ENCODE data around the gene MRPL47.
"Not testable (repeated sequence)": the region's sequence is repeated elsewhere in the genome, so short reads cannot be mapped to it uniquely, and the experiment has no call there.

The MRPL47 gene

GRCh38 chr3:179604321-179605078, at the start of gene MRPL47, which contains the start of gene NDUFB5:
TSS of gene MRPL47 (minus strand) at chr3:179604638. CDS start at chr3:179604624, 14 bp downstream.
TSS of gene NDUFB5 (plus strand) at chr3:179604794. CDS start at chr3:179604816, 22 bp downstream.
- DNase-seq (ENCODE audit: low spot score): peak; percentile 97

GRCh38 chr3:179653096-179653797, 48.8 kb upstream of the MRPL47 start:
- peak; percentile 77 for DNase-seq (ENCODE audit: low spot score)

- peak; percentile 88 for DNase-seq (ENCODE audit: low spot score)
Observed at GRCh38 chr3:179652447-179653095, 48.1 kb upstream of the MRPL47 start, which contains the start of gene USP13. TSS of gene USP13 (plus strand) at chr3:179653040. CDS start at chr3:179653226, 186 bp downstream.

- no peak for DNase-seq (ENCODE audit: low spot score)
Observed at GRCh38 chr3:179651687-179652446, 47.4 kb upstream of the MRPL47 start.

GRCh38 chr3:179646177-179646576, 41.7 kb upstream of the MRPL47 start:
- no peak for DNase-seq (ENCODE audit: low spot score)

- not testable (repeated sequence) for DNase-seq (ENCODE audit: low spot score)
Observed at GRCh38 chr3:179643837-179644236, 39.4 kb upstream of the MRPL47 start.

GRCh38 chr3:179642871-179643270, 38.4 kb upstream of the MRPL47 start:
- no peak for DNase-seq (ENCODE audit: low spot score)

- no peak for DNase-seq (ENCODE audit: low spot score)
Observed at GRCh38 chr3:179640469-179640868, 36.0 kb upstream of the MRPL47 start.

- DNase-seq (ENCODE audit: low spot score): no peak
Observed at GRCh38 chr3:179630753-179631451, 26.5 kb upstream of the MRPL47 start.

GRCh38 chr3:179624451-179624850, 20.0 kb upstream of the MRPL47 start:
- DNase-seq (ENCODE audit: low spot score): no peak

- DNase-seq (ENCODE audit: low spot score): no peak
Observed at GRCh38 chr3:179622023-179622422, 17.6 kb upstream of the MRPL47 start.

GRCh38 chr3:179615458-179616173, 11.2 kb upstream of the MRPL47 start:
- DNase-seq (ENCODE audit: low spot score): no peak

GRCh38 chr3:179613807-179614206, 9.4 kb upstream of the MRPL47 start:
- no peak for DNase-seq (ENCODE audit: low spot score)

- no peak for DNase-seq (ENCODE audit: low spot score)
Observed at GRCh38 chr3:179610066-179610465, 5.6 kb upstream of the MRPL47 start.

GRCh38 chr3:179608931-179609720, 4.7 kb upstream of the MRPL47 start:
- no peak for DNase-seq (ENCODE audit: low spot score)

- no peak for DNase-seq (ENCODE audit: low spot score)
Observed at GRCh38 chr3:179606534-179607085, 2.2 kb upstream of the MRPL47 start.

- DNase-seq (ENCODE audit: low spot score): peak; percentile 44
Observed at GRCh38 chr3:179603831-179604230, 607 bp downstream of the MRPL47 start.

- peak; percentile 38 for DNase-seq (ENCODE audit: low spot score)
Observed at GRCh38 chr3:179603321-179603720, 1.1 kb downstream of the MRPL47 start.

GRCh38 chr3:179599531-179599930, 4.9 kb downstream of the MRPL47 start:
- DNase-seq (ENCODE audit: low spot score): no peak

Measured in RKO (cell line).